Measurements from ENCODE around the gene ZFC3H1. TPM values are rescaled to one million over a fixed set of nuclear protein-coding genes. Genes with fewer than 3 reads are reported as not detected.

The ZFC3H1 gene
- total RNA-seq (2022; extraction: Qiagen RNA extraction) = 11.4 to 18.1 TPM (median 14.7 TPM) in 5 replicates

GRCh38 chr12:71663561-71664410 is at the start of gene ZFC3H1, which contains the start of gene THAP2:
Gene ZFC3H1, minus strand, starts transcription at chr12:71663848. Its CDS starts 238 bp downstream, at chr12:71663610.
Gene THAP2, plus strand, starts transcription at chr12:71664301. Its CDS starts 209 bp downstream, at chr12:71664510.

GRCh38 chr12:71685914-71686657 is 22.4 kb upstream of the ZFC3H1 start, which contains the start of gene TMEM19:
Gene TMEM19, plus strand, starts transcription at chr12:71686082. Its CDS starts 599 bp downstream, at chr12:71686681.

Other genes starting within 250 kb of the ZFC3H1 start
- 0.02 TPM in 1 of 5 replicates, not detected in the others for gene LGR5, start 224.1 kb downstream of the ZFC3H1 start, total RNA-seq (2022; extraction: Qiagen RNA extraction)
- gene THAP2, start 453 bp upstream of the ZFC3H1 start, total RNA-seq (2022; extraction: Qiagen RNA extraction) = 3.8 to 4.9 TPM (median 4.2 TPM) in 5 replicates
- 33.4 to 38.9 TPM (median 35.8 TPM) in 5 replicates for gene TMEM19, start 22.2 kb upstream of the ZFC3H1 start, total RNA-seq (2022; extraction: Qiagen RNA extraction)
- gene RAB21, start 91.0 kb upstream of the ZFC3H1 start, total RNA-seq (2022; extraction: Qiagen RNA extraction) = 43.4 to 55.4 TPM (median 49.6 TPM) in 5 replicates
- gene TBC1D15, start 175.9 kb upstream of the ZFC3H1 start, total RNA-seq (2022; extraction: Qiagen RNA extraction) = 21.5 to 27.3 TPM (median 23.2 TPM) in 5 replicates